CD4-positive, CD25-positive, alpha-beta regulatory T cell (primary cell): ENCODE measurements around the gene NOTO. TPM values are rescaled to one million over a fixed set of nuclear protein-coding genes. Genes with fewer than 3 reads are reported as not detected.
"Not testable (repeated sequence)": the region's sequence is repeated elsewhere in the genome, so short reads cannot be mapped to it uniquely, and the experiment has no call there.

Experiments
- ATAC-seq, 2 donors: fragments of 150-1000 bp; cut with Tn5 transposase; one replicate each; pipeline ENCODE4 v1.10.0; 2021; ENCODE audit warnings: low read depth in 2 of 2, moderate number of reproducible peaks in 2 of 2, moderate library complexity in 1 of 2
- DNase-seq, 3 donors: peaks; one replicate each; pipeline versions ENCODE4 v3.0.0 to v3.0.0-alpha.2; 2012 to 2022; ENCODE audit warnings: mixed read lengths in 1 of 3
- H3K27ac ChIP-seq: one replicate; pipeline ENCODE4 v1.7.0; 2013; ENCODE audit warnings: mild to moderate bottlenecking, low read length; ENCODE audit not compliant: insufficient read depth, poor library complexity, severe bottlenecking
- H3K27me3 ChIP-seq: one replicate; pipeline ENCODE4 v1.7.0; 2013; ENCODE audit warnings: low read length; ENCODE audit not compliant: control insufficient read depth, insufficient read depth
- H3K36me3 ChIP-seq: one replicate; pipeline ENCODE4 v1.7.0; 2013; ENCODE audit warnings: mild to moderate bottlenecking, low read length, moderate library complexity; ENCODE audit not compliant: control insufficient read depth, insufficient read depth
- H3K4me1 ChIP-seq: 2 replicates; pipeline ENCODE4 v1.7.0; 2013; ENCODE audit warnings: mild to moderate bottlenecking, low read length; ENCODE audit not compliant: insufficient read depth, control insufficient read depth, poor library complexity, severe bottlenecking
- H3K4me3 ChIP-seq: one replicate; pipeline ENCODE4 v1.7.0; 2013; ENCODE audit warnings: low read depth, mild to moderate bottlenecking, low read length, moderate library complexity
- H3K9me3 ChIP-seq, 2 experiments: 1 replicate in 1 of 2; 2 replicates in 1 of 2; pipeline ENCODE4 v1.7.0; 2013; ENCODE audit warnings: low read length in 2 of 2, mild to moderate bottlenecking in 1 of 2, moderate library complexity in 1 of 2; ENCODE audit not compliant: control insufficient read depth in 2 of 2
- H3K27ac Mint-ChIP-seq, 3 donors: one replicate each; pipeline ENCODE4 v1.8.0; 2020 to 2022; ENCODE audit warnings: mild to moderate bottlenecking in 3 of 3, mixed read lengths in 3 of 3, moderate library complexity in 2 of 3
- H3K27me3 Mint-ChIP-seq: one replicate; pipeline ENCODE4 v1.8.0; 2022; ENCODE audit warnings: mild to moderate bottlenecking, mixed read lengths
- H3K36me3 Mint-ChIP-seq: one replicate; pipeline ENCODE4 v1.8.0; 2020; ENCODE audit warnings: mixed read lengths
- H3K4me1 Mint-ChIP-seq, 4 donors: one replicate each; pipeline ENCODE4 v1.8.0; 2020 to 2022; ENCODE audit warnings: mixed read lengths in 4 of 4, mild to moderate bottlenecking in 1 of 4
- H3K4me3 Mint-ChIP-seq, 4 donors: one replicate each; pipeline ENCODE4 v1.8.0; 2020 to 2022; ENCODE audit warnings: mild to moderate bottlenecking in 4 of 4, mixed read lengths in 4 of 4, moderate library complexity in 3 of 4
- H3K9me3 Mint-ChIP-seq, 7 donors: one replicate each; pipeline ENCODE4 v1.8.0; 2020 to 2022; ENCODE audit warnings: mixed read lengths in 7 of 7, mild to moderate bottlenecking in 3 of 7, moderate library complexity in 2 of 7
- polyA plus RNA-seq, 4 donors: library from polyadenylated mRNA; unstranded; fragments of 300-500 nt; fragmentation: Illumina TruSeq; gene quantifications; one replicate each; pipeline ENCODE4 v1.2.3, GENCODE V29; 2021
- total RNA-seq: library from RNA; stranded (reverse); gene quantifications from one replicate; pipeline ENCODE4 v1.2.3, GENCODE V29; 2022

Gene NOTO, protein sequence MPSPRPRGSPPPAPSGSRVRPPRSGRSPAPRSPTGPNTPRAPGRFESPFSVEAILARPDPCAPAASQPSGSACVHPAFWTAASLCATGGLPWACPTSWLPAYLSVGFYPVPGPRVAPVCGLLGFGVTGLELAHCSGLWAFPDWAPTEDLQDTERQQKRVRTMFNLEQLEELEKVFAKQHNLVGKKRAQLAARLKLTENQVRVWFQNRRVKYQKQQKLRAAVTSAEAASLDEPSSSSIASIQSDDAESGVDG
- total RNA-seq (not detected), polyA plus RNA-seq (not detected)

GRCh38 chr2:73202156-73203054 is at the start of gene NOTO:
Gene NOTO (plus strand): TSS chr2:73202574. CDS start chr2:73202667, 93 bp downstream.
- Mint-ChIP-seq H3K4me3 (peak within 1 kb of the TSS; percentile 6 to 68 (median 58)), H3K27ac (no peak within 1 kb of the TSS), H3K9me3 (peaks cover 0 to 5% (median 0%) of the 10 kb centered on the region in 7 donors), H3K4me1 (peaks cover 0 to 13% (median 5%) of the 10 kb centered on the region in 4 donors), H3K36me3 (no peaks in the 10 kb centered on the region), H3K27me3 (peaks cover 77% of the 10 kb centered on the region)
- Histone ChIP-seq H3K4me3 (no peak within 1 kb of the TSS), H3K27me3 (peaks cover 28% of the 10 kb centered on the region), H3K9me3 (no peaks in the 10 kb centered on the region), H3K4me1 (peaks cover 13% of the 10 kb centered on the region), H3K27ac (no peak within 1 kb of the TSS), H3K36me3 (no peaks in the 10 kb centered on the region)
- peak in 1 of 3 donors; percentile 8 for DNase-seq
- ATAC-seq = no peak

GRCh38 chr2:73156539-73157124 is 45.7 kb upstream of the NOTO start:
- Histone ChIP-seq H3K27ac (no peak overlapping the region), H3K9me3 (no peaks in the 10 kb centered on the region), H3K4me3 (no peak overlapping the region), H3K27me3 (peaks cover 3% of the 10 kb centered on the region), H3K36me3 (no peaks in the 10 kb centered on the region), H3K4me1 (peaks cover 5% of the 10 kb centered on the region)
- ATAC-seq (peak in 1 of 2 donors; percentile 39), DNase-seq (peak; percentile 8 to 33 (median 25))
- Mint-ChIP-seq H3K36me3 (no peaks in the 10 kb centered on the region), H3K27ac (no peak overlapping the region), H3K27me3 (peaks cover 59% of the 10 kb centered on the region), H3K4me3 (no peak overlapping the region), H3K9me3 (no peaks in the 10 kb centered on the region), H3K4me1 (peaks cover 0 to 2% (median 0%) of the 10 kb centered on the region in 4 donors)

DNA sequence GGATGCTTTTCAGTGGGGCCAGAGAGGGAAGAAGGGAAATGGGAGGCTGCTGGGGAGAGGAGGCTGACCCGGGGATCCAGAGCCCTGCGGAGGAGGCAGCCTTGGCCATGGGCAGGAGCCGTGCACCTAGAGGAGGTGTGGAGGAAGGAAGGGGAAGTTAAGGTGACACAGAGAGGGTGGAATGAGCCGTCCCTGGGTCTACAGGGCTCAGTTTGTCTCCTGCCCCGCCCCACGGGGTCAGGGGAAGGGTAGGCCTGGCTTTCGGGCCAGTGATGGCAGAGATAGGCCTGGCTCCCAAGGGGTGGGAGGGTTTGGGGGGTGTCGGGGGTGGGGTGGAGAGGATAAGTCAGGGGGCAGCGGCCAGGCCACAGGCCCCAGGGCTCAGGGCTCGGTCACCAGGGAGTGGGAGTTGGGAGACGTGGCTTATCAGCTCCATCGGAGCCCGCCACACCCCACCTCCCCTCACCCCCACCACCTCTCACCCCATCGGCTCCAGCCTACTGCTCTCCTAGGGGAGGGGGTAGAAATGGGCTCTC is 39.5 kb upstream of the NOTO start:
- Mint-ChIP-seq H3K27ac (no peak overlapping the region), H3K4me3 (no peak overlapping the region), H3K27me3 (peaks cover 28% of the 10 kb centered on the region), H3K9me3 (no peaks in the 10 kb centered on the region), H3K36me3 (no peaks in the 10 kb centered on the region), H3K4me1 (peaks cover 0 to 4% (median 0%) of the 10 kb centered on the region in 4 donors)
- Histone ChIP-seq H3K27ac (no peak overlapping the region), H3K9me3 (no peaks in the 10 kb centered on the region), H3K36me3 (no peaks in the 10 kb centered on the region), H3K27me3 (peaks cover 2% of the 10 kb centered on the region), H3K4me3 (no peak overlapping the region), H3K4me1 (no peaks in the 10 kb centered on the region)
- DNase-seq (no peak), ATAC-seq (no peak)

- Mint-ChIP-seq H3K4me3 (no peak overlapping the region), H3K4me1 (peaks cover 0 to 4% (median 0%) of the 10 kb centered on the region in 4 donors), H3K27ac (no peak overlapping the region), H3K27me3 (peaks cover 26% of the 10 kb centered on the region), H3K36me3 (no peaks in the 10 kb centered on the region), H3K9me3 (no peaks in the 10 kb centered on the region)
- ATAC-seq (peak; percentile 68 to 75), DNase-seq (peak; percentile 41 to 63 (median 62))
- Histone ChIP-seq H3K27me3 (no peaks in the 10 kb centered on the region), H3K36me3 (no peaks in the 10 kb centered on the region), H3K4me3 (no peak overlapping the region), H3K27ac (no peak overlapping the region), H3K9me3 (no peaks in the 10 kb centered on the region), H3K4me1 (no peaks in the 10 kb centered on the region)
Measured at GRCh38 chr2:73163483-73164367, 38.6 kb upstream of the NOTO start.

DNA sequence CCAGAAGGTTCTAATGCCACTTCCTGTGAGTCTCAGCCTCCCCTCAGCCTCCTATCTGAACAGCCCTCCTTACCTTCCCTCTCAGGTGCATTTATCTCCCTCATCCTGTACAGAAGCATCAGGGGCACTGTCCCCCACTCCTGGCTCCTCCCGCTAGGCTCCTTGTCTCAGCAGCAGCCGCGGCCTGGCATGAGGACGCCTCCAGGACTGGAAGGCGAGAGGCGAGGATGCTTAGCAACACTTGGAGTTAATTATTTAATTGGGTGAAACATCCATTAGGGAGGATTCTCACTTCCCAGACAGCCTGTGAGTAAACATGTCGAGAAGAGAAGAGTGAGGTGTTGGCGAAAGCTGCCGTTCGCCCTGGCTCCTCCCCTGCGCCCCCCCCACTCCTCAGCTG is 36.4 kb upstream of the NOTO start:
- ATAC-seq = not testable (repeated sequence)
- peaks cover 18% of the 10 kb centered on the region for H3K27me3 Mint-ChIP-seq

GRCh38 chr2:73166813-73167212 is 35.6 kb upstream of the NOTO start:
- H3K27ac Mint-ChIP-seq, H3K4me3 ChIP-seq, H3K9me3 ChIP-seq, H3K36me3 ChIP-seq, H3K9me3 Mint-ChIP-seq, DNase-seq, H3K36me3 Mint-ChIP-seq, H3K27me3 ChIP-seq, H3K4me3 Mint-ChIP-seq, ATAC-seq, H3K4me1 Mint-ChIP-seq, H3K4me1 ChIP-seq, H3K27ac ChIP-seq: not testable (repeated sequence)
- H3K27me3 Mint-ChIP-seq = peaks cover 13% of the 10 kb centered on the region

More for the DNA sequence above, 36.4 kb upstream of the NOTO start:
- H3K4me1 Mint-ChIP-seq, H3K4me3 ChIP-seq, H3K27ac ChIP-seq, H3K4me1 ChIP-seq, H3K36me3 Mint-ChIP-seq, H3K27ac Mint-ChIP-seq, H3K27me3 ChIP-seq, H3K9me3 Mint-ChIP-seq, DNase-seq, H3K9me3 ChIP-seq, H3K4me3 Mint-ChIP-seq, H3K36me3 ChIP-seq: not testable (repeated sequence)

- H3K4me1 Mint-ChIP-seq, H3K36me3 ChIP-seq, H3K4me1 ChIP-seq, H3K9me3 ChIP-seq, H3K36me3 Mint-ChIP-seq, H3K27ac ChIP-seq, H3K9me3 Mint-ChIP-seq, DNase-seq, H3K27ac Mint-ChIP-seq, ATAC-seq, H3K4me3 Mint-ChIP-seq, H3K4me3 ChIP-seq, H3K27me3 ChIP-seq: not testable (repeated sequence)
- H3K27me3 Mint-ChIP-seq = peaks cover 11% of the 10 kb centered on the region
Measured at GRCh38 chr2:73168348-73168747, 34.0 kb upstream of the NOTO start.
